H1 (cell line): ENCODE results near the gene TSPAN32.

ENCODE experiments used
- CTCF ChIP-seq, 3 experiments: IDR thresholded peaks; 1 replicate in 2 of 3; 2 replicates in 1 of 3; pipeline versions ENCODE4 v1.5.1 to v1.6.1; 2011; ENCODE audit warnings: low read length in 3 of 3, mild to moderate bottlenecking in 3 of 3, inconsistent platforms in 2 of 3, low read depth in 1 of 3, moderate library complexity in 1 of 3; ENCODE audit not compliant: insufficient read depth in 1 of 3; ENCODE audit errors: control extremely low read depth in 1 of 3
- KDM5A ChIP-seq: fragments of 200-600 bp; IDR thresholded peaks from 2 replicates; pipeline ENCODE4 v1.7.1; 2012; ENCODE audit warnings: mild to moderate bottlenecking, low read length, inconsistent platforms, mixed read lengths

GRCh38 chr11:2342557-2342956, 40.7 kb downstream of the TSPAN32 start:
- TF ChIP-seq KDM5A, result no peak
- no peak for TF ChIP-seq CTCF (IDR thresholded peaks at IDR 0.05; ENCODE audit: control extremely low read depth in 1 of 3, insufficient read depth in 1 of 3, low read depth in 1 of 3, low read length in 3 of 3)
